ENCODE data around the gene TXNDC8.

DNA sequence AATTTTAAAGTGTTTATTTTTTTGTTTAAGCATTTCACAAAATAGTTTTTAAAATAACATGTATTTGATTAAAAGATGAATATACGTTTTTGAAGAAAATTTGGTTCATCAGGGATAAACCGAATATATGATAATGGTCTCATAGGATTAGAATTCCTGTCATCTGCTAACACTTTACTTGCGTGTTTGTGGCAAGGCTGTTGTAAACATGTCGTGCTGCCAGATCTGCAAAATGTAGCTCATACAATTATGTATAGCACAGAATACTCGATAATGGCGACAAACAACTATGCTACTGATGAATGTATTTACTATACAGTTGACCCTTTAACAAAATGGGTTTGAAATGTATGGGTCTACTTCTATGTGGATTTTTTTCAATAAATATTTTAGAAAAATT is 7.2 kb upstream of the TXNDC8 start:
- no peak for TF ChIP-seq POLR2AphosphoS5 (IDR thresholded peaks at IDR 0.05)
- no peak for TF ChIP-seq POLR2A (IDR thresholded peaks at IDR 0.05)
- TF ChIP-seq, protein P1, sequence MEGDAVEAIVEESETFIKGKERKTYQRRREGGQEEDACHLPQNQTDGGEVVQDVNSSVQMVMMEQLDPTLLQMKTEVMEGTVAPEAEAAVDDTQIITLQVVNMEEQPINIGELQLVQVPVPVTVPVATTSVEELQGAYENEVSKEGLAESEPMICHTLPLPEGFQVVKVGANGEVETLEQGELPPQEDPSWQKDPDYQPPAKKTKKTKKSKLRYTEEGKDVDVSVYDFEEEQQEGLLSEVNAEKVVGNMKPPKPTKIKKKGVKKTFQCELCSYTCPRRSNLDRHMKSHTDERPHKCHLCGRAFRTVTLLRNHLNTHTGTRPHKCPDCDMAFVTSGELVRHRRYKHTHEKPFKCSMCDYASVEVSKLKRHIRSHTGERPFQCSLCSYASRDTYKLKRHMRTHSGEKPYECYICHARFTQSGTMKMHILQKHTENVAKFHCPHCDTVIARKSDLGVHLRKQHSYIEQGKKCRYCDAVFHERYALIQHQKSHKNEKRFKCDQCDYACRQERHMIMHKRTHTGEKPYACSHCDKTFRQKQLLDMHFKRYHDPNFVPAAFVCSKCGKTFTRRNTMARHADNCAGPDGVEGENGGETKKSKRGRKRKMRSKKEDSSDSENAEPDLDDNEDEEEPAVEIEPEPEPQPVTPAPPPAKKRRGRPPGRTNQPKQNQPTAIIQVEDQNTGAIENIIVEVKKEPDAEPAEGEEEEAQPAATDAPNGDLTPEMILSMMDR (IDR thresholded peaks at IDR 0.05) = no peak
